HG02763 (cell line): ENCODE results near the gene CDHR1.

ENCODE experiments used
- ATAC-seq: cut with Tn5 transposase; IDR thresholded peaks from one replicate; pipeline ENCODE4 v1.9.1; 2021; ENCODE audit warnings: mild to moderate bottlenecking, moderate library complexity; ENCODE audit not compliant: unreplicated experiment

The CDHR1 gene

GRCh38 chr10:84261236-84261915 lies 67.0 kb downstream of the CDHR1 start:
- no peak for ATAC-seq

GRCh38 chr10:84262190-84262956 lies 68.0 kb downstream of the CDHR1 start:
- no peak for ATAC-seq

DNA sequence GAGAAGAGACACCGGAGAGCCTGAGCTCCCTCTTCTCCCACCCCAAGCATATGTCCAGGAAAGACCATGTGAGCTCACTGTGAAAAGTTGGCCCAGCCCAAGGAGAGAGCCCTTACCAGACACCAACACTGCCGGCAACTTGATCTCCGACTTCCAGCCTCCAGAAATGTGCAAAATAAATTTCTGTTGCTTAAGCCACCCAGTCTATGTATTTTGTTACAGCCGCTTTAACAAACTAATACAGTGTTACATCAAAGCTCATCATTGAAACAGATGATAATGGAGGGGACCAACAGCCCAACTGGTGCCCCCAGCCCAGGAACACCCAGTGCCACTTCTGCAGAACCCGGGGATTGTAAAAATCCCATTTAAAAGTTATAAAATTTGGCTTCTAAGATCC lies 69.4 kb downstream of the CDHR1 start:
- no peak for ATAC-seq

DNA sequence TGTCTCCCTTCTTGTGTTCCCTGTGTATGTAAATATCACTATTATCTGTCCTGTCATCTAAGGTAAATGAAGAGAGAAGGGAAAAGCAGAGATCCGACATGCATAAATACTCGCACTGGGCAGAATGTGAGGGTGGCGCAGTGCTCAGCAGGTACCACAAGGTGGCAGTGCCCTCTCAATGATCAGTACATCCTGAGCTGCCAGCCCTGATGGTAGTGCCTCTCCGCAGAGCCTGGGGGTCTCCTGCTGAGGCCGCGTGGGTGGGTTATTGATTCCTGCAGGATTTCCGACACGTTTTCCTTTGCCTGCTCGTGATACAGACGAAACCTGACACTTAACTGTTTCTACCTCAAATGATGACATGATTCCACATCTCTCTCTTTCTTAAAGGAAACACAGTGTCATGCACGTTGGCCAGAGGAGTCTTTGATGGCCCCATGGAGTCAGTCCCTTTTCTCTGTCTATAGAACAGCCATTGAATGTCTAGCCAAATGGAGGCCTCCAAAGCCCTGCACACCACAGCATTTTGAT lies 70.3 kb downstream of the CDHR1 start:
- ATAC-seq, result peak; percentile 77

DNA sequence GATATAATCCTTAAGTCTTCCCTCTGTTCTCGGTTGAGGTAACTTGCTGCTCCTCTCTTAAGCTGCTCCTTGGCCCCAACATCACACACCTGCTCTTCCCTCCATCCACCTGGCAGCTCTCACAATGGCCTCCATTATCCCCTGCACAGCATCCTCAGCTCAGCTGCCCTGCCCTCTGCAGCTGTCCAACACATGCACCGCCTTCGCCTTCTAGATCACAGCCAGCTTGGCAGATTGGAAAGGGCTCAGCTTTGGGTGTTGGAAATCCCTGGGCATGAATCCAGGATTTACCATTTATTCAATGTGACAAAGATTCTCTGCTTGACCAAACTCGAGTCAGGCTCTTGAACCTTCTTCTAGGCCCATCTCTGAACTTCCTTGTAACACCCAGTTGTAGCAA lies 71.1 kb downstream of the CDHR1 start:
- no peak for ATAC-seq

- no peak for ATAC-seq
These were observed 73.3 kb downstream of the CDHR1 start for GRCh38 chr10:84267503-84268126.

DNA sequence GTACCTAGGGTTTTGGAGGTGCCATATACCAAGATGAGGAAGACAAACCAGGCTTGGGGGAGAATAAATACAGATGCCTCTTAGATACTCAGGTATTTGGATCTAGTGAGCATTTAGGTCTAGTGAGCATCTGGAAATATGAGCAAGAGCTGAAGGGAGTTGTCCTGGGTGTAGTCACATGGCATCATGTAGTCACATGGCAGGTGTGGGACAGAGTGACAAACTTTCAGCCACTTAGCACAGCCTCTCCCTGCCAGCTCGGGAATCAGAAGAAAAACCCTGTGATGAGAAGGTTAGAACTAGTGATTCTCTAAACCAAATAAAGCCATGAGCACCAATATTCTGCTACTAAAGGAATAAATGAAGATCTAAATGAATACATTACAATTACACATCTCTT lies 74.8 kb downstream of the CDHR1 start:
- ATAC-seq, result no peak
